Activated T-cell treated with anti-CD3 and anti-CD28 coated beads for 4 hours (primary cell): ENCODE measurements around the gene PCYOX1L.

Experiments used
- DNase-seq: peaks from one replicate; pipeline ENCODE4 v3.0.0-alpha.2; 2020

The PCYOX1L gene

DNA sequence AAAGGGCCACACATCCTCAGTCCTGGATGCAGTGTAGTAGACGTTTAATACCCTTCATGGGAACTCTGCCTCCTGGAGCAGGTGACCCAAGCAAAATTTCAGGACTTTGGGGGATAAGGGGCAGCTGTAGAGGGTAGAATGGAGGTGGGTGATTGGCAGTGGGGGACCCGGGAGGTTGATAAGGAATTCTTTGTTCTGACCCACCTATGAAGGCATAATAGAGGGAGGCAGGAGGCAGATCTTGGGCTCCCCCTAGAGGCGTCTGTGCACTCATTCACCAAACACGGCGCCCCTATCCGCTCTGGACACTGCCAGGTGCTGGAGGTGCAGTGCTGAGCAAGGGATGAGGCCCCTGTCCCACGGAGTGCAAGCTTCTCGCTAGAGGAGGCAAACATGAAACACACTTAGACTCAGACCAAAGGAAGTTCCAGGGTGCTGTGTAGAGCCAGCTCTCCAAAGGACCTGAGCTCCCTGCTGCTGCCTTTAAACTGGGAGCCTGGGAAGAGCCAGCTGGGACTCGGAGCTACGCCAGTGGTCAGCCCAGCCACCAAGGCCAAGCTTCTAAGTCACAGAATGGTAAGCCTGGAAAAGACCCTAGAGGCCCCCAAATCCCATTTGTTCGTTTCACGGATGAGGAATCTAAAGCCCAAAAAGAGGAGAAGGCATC is 13.6 kb downstream of the PCYOX1L start:
- peak; percentile 63 for DNase-seq

DNA sequence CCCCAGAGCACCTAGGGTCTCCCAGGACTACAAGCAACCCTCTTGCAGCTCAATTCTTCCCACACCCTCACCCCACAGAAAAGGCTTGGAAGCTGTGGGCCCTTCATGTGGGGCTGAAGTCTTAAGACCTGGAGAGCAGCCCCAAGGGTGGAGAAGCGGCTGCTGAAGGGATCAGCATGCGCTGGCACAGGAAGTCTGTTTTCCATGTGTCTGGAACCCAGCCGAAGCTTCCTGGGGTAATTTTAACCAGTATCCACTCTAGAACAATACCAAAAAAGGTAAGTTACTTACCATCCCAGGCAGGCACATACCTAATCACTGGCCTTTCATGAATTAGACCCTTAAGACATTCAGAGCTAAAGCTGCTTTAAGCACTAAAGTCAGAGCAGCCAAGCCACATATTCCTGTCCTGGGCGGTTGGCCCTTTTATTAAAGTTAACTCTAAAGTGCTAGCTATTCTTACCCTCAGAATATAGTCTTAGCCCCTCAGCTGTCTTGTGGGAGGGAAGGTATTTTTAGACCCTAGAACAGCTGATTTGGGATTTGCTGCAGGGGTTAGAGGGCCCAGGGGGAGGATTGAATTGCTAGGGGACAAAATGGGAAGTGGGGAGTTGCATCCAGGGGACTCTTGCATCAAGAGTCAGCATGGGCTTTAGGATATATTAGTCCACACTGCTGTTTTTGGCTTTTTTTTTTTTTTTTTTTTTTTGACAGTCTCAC is 14.4 kb downstream of the PCYOX1L start:
- DNase-seq: no peak

DNA sequence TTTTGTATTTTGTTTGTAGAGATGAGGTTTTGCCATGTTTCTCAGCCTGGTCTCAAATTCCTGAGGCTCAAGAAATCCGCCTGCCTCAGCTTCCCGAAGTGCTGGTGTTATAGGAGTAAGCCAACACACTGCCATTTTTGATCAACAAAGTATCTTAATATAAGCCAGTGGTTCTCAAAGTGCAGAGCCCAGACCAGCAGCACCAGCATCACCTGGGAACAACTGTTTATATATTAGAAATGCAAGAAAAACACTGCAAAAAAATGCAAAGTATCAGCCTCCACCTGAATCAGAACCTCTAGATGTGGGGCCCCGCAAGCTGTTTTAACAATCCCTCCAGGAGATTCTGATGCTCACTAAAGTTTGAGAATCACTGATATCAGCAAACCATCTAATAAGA is 15.1 kb downstream of the PCYOX1L start:
- DNase-seq: no peak

DNA sequence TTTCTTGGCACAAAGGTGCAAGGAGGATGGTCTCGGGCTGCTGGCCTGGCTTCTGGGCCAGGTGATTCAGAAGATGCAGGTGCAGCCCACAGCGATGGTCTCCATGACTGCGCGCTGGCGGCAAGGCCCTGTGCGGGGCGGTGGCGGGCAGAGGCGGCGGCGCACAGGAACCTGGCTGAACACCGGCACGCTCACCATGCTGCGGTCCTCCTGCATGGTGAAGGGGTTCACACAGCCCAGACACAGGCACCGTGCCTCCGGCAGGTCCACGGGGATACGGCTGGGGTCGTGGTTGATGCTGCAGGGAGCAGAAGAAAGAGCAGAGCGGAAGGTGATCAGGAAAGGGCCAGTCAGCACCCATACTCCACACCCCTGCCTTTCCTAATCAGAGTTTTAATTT is 16.5 kb downstream of the PCYOX1L start:
- DNase-seq: no peak

DNA sequence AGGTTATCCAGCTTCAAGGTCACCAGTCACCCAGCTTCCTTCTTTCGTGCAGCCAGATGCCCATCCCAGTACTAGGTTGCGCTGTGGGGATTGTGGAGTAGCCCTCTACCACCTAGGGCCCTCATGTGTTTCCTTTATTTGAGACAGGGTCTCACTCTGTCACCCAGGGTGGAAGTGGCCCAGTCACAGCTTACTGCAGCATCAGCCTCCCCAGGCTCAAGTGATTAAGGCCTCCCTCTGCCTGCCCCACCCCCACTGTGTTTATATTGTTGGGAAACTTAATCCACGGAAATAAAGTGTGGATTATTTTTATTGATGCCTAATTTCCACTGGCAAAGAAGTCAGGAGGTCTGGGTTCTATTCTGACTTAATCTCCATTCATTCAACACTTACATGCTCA is 17.0 kb downstream of the PCYOX1L start:
- no peak for DNase-seq

DNA sequence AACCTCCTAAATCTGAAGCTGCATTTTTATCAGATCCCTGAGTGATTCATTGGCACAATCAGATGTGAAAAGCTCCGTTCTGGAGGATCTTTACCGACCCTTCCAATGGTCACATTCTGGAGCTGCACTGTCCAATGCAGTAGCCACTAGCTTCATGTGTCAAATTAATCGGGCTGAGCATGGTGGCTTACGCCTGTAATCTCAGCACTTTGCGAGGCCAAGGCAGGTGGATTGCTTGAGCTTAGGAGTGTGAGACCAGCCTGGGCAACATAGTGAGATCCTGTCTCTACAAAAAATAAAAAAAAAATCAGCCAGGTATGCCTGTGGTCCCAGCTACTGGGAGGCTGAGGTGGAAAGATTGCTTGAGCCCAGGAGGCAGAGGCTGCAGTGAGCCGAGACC is 17.6 kb downstream of the PCYOX1L start:
- DNase-seq: no peak

DNA sequence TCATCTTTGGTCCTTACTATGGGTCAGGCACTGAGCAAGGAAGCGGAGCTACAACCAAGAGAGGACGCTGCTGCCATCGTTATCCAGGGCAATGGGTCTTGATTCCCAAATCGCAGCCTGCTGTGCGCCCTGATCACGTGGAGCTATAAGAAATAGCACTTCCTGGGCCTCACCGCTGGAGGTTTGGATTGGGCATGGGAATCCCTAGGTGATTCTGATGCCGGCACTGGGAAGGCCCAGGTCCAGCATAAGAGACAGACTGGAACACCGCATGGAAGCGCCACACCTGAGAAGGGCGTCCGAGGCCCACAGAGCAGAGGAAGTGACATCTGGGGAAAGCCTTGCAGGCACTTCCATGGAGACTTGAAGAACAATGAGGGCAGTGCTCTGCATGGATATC is 18.3 kb downstream of the PCYOX1L start:
- DNase-seq: no peak

DNA sequence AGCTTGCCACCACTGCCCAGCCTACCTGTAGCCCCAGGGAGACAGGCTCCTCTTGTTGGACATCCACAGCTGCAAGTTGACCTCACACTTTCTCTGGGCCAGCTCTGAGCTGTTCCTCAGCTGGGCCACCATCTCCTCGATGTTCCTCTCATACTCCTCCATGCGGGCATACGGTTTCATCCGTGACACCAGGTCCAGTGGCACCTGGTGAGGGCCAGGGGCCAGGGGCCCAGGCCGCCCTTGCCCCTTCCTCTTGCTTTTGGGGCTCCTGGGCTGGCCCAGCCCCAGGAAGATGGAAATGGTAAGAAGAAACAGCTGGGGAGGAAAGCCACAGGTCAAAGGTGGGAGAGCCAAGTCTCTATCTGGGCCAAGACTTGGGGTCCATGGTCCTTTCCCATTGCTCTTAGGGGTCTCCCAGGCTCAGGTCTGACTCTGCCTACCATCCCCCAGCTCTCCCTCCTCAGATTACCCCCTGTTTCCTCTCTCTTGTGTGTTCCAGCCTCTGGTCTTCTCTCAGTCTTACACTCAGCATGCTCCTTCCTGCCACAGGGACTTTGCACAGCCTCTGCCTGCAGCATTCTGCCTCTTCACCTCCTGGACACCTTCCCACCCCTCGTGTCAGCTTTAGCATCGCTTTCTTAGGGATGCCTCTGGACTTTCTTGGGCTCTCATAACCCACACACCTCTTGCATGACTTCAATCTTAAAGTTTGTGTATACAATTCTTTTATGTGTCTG is 19.0 kb downstream of the PCYOX1L start:
- no peak for DNase-seq

DNA sequence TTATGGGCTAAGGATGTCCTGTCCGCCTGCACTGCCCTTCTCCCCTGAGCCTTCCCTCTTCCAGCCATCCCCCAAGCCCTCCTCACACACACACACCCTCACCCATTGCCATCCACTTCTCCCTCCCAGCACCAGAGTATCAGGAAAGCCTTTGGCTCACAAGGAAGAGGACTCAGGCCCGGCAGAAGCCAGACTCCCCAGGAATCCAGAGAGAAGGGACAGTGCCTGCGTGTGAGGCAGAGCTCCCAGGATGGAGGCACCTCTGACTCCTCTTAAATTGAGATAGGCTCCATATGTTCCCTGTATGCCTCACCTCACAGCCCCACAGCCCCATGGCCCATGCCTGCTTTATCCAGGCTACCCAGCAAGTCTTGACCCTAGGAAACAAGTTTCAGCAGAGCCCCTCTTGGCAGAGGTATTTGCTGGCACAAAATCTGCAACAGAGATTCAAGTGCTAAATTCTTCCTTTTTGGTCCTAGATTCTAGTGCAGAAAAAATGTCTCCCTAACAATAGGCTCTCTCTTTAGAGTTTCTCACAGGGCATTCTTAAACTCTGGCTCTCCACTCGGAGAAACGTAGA is 20.5 kb downstream of the PCYOX1L start:
- DNase-seq: no peak

DNA sequence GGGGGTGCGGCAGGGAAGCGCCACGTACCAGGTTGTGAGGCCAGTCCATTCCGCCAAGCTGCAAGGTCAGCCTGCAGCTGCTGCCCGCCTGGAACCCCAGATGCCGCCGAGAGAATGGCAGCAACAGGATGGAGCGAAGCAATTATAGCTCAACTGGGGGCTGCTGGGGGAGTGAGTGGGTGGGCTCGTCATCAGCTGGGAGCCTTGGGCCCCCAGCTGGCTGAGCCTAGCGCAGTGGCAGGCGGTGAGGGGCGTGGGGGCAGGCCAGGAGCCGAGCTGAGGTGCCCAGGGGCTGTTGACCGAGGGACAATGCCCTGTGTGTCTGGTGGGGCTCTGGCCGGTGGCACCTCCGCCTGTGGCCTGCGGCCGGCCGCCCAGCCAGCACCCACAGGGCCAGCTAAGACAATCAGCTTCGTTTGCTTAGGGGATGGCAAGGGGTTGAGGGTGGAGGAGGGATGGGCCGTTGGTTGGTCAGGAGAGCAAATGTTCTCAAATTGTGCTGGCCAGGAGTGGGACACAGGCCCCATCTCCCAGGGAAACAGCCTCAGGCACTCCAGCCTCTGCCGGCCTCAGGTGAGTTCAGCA is 21.4 kb downstream of the PCYOX1L start, which contains the start of gene IL17B:
Gene IL17B, minus strand, starts transcription at position 116 of the 585 bp plus-strand sequence. Its CDS starts 67 bp downstream, at position 49.
- DNase-seq: no peak

DNA sequence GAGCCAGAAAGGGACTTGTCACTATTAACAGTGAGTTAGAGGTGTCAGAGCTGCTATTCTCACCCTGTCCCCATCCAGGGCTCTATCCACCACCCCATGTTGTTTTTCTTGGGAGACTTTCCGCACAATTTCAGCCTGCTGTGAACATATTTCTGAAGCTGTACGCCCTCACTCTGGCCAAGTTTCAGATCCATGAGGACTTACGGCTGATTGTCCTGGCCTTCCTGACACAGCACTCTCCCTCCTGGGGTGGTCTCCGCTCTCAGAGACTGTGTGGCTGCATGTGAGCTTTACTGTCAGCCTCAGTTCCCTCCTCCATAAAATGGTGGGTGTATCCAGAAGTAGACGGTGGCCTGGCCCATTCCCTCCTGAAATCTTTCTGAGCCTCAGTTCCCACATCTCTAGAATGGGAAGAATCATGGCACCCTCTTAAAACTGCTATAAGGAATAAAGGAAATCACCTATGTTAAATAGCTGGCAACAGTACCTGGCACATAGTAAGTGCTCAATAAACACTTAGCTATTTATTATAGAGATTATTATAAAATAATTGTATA is 22.1 kb downstream of the PCYOX1L start:
- no peak for DNase-seq

DNA sequence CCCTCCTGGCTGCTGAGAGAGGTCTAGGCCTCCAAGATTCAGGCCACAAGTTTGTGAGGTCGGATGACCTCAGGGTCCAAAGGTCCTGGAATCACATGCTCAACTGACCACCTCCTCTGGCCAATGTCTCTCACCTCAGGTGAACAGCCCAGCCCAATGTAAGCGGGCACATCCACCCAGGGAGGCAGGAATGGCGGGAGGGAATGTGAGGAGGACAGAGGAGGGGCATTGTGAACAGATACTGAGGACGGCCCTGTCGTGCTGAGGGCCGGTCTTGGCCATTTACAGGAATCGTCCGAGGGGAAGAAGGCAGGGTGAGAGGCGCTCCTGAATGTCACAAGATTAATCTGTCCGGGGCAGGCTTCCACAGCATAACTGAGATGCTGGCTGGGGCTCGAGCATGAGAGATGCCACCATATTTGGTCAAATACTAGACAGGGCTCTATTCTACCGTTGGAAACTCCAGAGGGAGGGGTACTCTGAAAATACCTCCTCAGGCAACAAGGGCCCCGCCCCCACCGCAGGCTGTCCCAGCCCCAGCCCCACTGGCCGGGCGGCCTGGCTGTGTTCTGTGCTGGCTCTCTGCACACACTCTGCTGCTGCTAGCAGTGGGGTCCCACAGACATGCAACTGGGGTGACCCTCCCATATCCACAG is 22.7 kb downstream of the PCYOX1L start:
- DNase-seq: no peak

DNA sequence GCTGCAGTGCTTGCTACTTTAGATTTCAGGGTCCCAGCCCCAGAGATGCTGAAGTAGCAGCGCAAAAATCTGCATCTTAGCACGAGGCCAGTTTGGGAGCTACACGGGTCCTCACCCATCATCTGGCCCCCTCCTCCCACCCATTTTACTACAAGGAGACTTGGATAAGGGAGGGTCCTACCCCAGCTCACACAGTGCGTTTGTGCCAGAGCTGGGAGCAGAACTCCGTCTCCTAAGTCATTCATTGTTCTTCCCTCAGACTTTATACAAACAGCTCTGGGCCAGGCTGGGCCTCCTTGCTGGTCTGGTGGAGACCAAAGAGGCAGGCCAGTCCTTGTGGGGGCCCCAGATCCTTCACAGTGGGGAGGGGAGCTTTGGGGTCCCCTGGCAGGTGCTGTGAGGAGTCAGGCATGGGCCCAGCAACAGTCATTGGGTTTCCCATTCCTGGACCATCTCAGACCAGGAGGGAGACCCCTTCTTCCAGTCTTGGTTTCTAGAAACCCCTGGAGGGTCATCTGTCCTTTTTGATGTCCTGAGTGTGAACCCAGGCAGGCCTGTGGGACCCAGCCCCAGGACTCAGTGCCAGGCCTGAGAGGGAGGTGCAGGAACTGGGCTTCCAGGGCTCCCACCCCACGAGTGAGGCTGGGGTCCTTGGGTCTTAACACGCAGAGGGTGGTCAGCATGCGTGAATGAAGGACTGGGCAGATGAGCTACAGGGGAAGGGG is 23.6 kb downstream of the PCYOX1L start:
- no peak for DNase-seq

DNA sequence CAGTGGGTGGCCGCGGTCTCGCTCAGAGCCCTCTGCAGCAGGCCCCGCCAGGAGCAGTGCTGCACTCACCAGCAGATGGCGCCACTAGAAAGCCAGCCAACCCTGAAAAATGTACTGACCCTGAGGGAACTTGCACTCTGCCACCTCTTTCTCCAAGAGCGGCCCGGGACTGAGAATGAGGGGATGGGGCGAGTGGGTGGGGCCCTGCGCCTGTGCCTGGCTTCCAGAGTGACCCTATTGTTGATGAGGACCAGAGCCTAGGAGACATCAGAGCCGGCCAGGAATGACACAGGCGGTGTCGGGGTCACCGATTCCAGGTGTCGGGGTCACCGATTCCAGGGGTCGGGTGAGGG is 24.1 kb downstream of the PCYOX1L start:
- peak; percentile 67 for DNase-seq

DNA sequence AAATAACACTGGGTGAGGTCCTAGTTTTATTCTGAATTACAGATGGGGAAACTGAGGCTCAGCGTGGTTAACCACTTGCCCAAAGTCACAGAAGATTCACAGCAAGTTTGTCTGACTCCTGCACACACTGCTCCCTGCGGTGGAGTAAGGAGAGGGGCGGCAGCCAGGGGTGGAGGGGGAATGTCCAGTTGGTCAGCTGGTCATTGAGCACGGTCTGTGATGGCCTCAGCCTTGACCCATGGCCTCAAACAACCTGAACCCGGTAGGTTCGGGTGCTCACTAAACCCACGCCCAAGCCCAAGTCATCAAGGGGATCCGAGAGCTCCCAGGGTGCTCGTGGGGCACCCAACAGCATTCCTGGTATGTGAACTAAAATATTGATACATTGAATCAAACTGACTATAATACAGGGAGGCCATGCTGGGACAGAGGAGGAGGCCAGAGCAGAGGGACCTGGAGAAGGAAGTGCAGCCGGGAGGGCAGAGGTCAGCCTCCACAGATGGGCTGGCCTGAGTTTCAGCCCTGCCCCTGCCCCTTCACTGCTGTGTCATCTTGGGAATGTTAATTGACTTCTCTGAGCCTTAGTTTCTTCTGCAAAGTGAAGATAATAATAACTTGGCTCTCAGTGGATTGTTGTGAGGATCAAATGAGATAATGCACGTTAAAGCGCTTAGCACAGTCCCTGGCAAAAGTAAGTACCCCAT is 24.8 kb downstream of the PCYOX1L start:
- DNase-seq: no peak

DNA sequence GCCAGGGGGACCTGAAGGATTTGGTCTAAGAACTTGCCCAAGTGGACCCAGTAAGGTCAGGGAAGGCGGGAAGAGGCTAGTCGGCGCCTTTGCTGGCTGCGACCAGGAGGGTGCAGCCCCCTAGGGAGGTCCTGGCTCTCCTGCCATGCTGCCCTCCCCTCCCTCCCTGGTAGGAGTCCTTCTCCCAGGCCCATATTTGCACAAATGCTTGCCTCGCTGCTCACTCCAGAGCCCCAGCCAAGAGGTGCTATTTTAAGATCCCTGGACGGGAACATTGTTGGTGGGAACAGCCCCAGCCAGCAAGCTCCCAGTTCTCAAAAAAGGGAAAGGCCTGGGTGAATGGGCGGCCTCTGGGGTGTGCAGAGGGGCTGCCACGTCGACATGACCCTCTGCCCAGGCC is 25.6 kb downstream of the PCYOX1L start:
- DNase-seq: no peak

DNA sequence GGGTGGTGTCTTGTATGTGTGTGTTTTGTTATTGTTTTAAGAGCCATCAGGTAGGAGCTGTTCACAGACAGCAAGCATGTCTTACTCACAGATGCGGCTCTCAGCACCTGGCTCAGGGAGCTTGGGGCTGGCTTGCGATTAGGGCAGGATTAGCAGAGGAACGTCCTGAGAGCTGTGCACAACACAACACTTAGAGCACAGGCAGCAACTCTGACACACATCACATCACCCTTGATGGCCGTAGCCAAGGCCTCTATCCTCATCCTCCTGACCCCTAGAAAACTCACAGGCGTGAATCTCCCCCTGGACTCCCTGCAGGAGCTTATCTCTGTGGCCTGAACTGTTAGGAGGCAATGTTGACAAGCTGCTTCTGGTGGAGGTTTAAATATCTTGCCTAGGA is 28.3 kb downstream of the PCYOX1L start:
- no peak for DNase-seq

DNA sequence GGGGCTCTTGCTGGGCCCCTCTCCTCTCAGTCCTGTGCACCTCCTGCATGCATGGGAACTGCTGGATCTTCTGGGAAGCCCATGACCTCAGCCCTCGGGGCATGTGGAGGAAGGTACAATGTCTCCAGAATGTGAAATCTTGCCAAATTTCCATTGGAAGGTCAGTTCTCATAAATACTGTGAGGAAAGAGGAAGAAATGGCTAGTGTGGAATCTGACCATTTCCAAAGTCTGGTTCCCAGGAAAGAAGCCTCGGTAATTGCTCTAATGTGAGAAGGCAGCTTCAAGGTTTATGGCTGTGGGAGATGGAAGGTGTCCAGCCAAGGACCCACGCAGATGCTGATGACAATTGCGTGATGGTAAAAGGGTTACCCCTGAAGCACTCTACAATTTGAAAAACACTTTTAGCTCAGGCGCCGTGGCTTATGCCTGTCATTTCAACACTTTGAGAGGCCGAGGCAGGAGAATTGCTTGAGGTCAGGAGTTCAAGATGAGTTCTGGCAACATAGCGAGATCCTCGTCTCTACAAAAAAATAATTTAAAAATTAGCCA is 29.3 kb downstream of the PCYOX1L start:
- DNase-seq: no peak

DNA sequence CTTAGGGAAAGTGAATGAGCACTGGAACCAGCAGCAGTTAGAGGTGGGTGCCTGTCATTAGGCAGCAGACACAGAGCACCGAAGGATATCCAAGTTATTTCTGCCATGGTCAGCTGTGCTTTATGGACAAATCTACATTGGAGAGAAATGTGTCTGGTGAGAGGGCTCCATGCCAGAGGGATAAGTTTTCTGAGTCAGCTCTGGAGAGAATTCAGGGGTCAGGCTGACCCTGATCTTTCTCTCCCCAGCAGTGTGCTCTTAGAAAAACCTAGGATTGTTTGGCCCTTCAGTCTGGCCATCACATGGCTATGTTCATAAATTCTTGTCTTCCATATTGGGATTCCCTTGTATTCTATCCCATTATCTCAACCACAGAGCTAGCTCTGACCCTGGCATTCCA is 30.1 kb downstream of the PCYOX1L start:
- no peak for DNase-seq

DNA sequence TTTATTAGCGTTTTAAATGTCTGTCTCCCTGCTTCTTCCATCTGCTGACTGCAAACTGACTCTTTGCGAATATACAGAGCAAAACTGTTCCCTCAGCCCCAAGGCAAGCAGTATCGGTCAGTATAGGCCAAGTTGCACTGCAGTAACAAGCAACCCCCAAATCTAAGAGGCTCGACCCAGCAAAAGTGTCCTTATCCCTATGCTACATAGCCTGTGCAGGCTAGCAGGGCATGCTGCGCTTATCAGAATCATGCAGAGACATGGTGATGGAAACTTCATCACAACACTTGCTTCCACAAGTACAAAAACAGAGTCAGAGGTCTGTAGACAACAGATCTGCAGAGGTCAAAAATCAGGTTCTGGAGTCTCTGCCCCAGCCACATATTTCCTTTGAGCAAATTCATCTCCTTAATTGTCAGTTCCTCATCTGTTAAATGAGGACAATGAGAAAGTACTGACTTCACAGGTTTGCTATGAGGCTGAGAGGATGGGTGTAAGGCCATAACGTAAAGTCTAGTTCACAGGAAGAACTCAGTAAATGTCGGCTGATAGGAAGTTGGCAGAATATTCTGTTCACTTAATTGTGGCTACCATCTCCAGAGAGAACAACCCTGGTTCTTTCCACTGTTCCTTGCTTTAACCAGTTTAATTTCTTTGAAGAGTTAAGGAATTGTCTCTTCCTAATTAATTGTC is 30.8 kb downstream of the PCYOX1L start:
- DNase-seq: no peak
